GM06990 (cell line): ENCODE results near the gene PHF19.

Source experiments
- DNase-seq: peaks from one replicate; pipeline ENCODE4 v3.0.0-alpha.2; 2011; ENCODE audit not compliant: insufficient read length; ENCODE audit errors: extremely low read depth
- H3K27me3 ChIP-seq: replicated peaks from 2 replicates; pipeline ENCODE4 v1.6.0; 2011; ENCODE audit warnings: low read length; ENCODE audit not compliant: control insufficient read depth, insufficient read depth
- H3K36me3 ChIP-seq: 2 replicates; pipeline ENCODE4 v1.5.1; 2011; ENCODE audit warnings: low read length; ENCODE audit not compliant: control insufficient read depth, insufficient read depth
- H3K4me3 ChIP-seq: replicated peaks from 2 replicates; pipeline ENCODE4 v1.5.1; 2011; ENCODE audit warnings: low read depth, mild to moderate bottlenecking, control low read depth, low read length
- TF ChIP-seq, protein P1 (sequence below): IDR thresholded peaks from 2 replicates; pipeline ENCODE4 v1.5.1; 2011; ENCODE audit warnings: low read length, control low read depth, mild to moderate bottlenecking, inconsistent platforms; ENCODE audit not compliant: insufficient read depth, poor library complexity, severe bottlenecking

PHF19 gene

DNA sequence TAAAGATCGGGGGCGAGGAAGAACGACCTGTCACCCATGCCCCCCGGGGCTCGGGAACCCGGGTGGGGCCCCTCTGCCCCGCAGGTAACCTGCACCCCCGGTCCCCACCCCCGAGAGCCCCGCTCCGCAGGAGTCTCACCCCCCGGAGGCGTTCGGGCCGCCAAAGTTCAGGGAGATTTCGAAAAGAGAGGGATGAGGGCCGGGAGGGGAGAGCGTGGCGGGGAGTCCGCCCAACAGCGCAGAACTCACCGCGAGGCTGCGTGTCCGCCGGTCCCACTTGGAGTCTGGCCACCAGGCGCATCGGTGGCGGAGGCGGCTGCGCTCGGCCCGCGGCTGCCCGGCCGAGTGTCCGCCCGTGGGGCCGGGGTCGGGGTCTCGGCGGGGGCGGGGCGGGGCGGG lies at the start of gene PHF19:
Gene PHF19, minus strand, starts transcription at position 347 of the 399 bp plus-strand sequence. CDS start 2,447 bp downstream, outside the sequence.
- TF ChIP-seq, protein P1, sequence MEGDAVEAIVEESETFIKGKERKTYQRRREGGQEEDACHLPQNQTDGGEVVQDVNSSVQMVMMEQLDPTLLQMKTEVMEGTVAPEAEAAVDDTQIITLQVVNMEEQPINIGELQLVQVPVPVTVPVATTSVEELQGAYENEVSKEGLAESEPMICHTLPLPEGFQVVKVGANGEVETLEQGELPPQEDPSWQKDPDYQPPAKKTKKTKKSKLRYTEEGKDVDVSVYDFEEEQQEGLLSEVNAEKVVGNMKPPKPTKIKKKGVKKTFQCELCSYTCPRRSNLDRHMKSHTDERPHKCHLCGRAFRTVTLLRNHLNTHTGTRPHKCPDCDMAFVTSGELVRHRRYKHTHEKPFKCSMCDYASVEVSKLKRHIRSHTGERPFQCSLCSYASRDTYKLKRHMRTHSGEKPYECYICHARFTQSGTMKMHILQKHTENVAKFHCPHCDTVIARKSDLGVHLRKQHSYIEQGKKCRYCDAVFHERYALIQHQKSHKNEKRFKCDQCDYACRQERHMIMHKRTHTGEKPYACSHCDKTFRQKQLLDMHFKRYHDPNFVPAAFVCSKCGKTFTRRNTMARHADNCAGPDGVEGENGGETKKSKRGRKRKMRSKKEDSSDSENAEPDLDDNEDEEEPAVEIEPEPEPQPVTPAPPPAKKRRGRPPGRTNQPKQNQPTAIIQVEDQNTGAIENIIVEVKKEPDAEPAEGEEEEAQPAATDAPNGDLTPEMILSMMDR = no peak
- peak within 1 kb of the TSS; percentile 71 for H3K4me3 ChIP-seq
- H3K36me3 ChIP-seq = peaks cover 11% of the 10 kb centered on the region
- peak; percentile 62 for DNase-seq
- H3K27me3 ChIP-seq = no peaks in the 10 kb centered on the region

DNA sequence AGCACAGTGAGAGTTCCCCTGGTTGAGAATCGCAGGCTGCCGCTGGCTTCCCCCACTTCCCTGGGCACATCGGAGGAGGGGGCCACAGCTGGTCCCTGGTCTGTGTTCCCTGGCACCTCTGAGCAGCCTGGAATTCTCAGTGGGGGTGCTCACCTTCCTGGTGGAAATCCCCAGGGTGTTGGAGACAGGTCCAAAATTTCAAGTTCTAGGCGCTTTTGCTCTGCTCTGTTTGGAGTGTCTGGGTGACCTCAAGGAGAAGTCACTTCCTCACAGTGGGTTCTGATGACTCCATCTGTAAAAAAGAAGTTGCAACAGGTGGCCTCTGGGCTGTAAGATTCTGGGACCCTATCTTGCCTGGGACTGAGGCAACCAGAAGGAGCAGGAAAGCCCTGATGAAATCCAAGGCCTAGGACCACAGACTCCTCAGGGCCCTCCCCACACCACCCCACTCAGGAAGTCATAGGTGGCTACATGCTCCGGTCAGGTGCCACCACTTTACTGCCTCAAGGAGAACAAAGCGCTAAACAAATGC lies 49.5 kb upstream of the PHF19 start, which contains the start of gene TRAF1:
Gene TRAF1, minus strand, starts transcription at position 400 of the 532 bp plus-strand sequence. CDS start 721 bp downstream, outside the sequence.
- H3K27me3 ChIP-seq = no peaks in the 10 kb centered on the region
- H3K4me3 ChIP-seq = peak within 1 kb of the TSS; percentile 73
- peak; percentile 75 for DNase-seq
- TF ChIP-seq, protein P1 = no peak
- peaks cover 15% of the 10 kb centered on the region for H3K36me3 ChIP-seq

DNA sequence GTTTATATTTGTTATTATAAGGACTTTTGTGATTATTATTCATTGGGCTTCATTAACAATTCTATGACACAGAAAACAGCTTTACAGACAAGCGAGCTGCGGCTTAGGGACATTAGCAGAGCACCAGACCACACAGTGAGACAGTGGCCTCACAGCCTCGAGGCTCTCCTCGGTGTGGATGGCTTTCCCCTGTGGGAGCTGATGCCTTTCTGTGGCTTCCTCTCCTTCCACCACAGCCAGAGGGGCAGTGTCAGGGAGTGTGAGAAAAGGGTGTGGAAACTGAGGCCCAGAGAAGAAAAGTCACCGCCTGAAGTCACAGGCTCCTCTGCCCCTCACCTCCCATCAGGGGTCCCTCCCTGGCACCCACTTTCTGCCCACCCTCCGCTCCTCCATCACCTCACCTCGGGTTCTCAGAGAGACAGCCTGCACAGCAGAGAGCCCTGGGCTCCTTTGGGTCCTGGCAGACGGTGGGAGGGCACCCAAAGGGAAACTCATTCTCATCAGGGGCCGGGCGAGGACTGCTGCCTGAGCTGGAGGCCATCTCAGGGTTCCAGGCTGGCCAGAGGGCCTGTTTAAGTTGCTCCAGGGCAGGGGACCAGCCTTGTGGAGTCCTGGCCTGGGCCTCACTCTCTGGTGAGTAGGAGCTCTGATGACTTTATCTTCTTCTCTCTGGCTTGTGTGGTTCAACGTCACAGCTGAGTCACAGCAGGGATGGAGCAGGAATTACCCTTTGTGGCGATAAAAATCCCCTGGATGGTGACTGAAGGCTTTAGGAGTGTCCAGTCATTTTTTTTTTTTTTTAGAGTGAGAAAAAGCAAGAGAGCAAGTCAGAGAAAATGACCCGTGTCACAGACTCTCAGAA lies 48.8 kb upstream of the PHF19 start:
- Histone ChIP-seq H3K4me3 (peak overlapping the region; percentile 73), H3K36me3 (peaks cover 15% of the 10 kb centered on the region), H3K27me3 (no peaks in the 10 kb centered on the region)
- TF ChIP-seq, protein P1 = no peak
- DNase-seq = peak; percentile 77

DNA sequence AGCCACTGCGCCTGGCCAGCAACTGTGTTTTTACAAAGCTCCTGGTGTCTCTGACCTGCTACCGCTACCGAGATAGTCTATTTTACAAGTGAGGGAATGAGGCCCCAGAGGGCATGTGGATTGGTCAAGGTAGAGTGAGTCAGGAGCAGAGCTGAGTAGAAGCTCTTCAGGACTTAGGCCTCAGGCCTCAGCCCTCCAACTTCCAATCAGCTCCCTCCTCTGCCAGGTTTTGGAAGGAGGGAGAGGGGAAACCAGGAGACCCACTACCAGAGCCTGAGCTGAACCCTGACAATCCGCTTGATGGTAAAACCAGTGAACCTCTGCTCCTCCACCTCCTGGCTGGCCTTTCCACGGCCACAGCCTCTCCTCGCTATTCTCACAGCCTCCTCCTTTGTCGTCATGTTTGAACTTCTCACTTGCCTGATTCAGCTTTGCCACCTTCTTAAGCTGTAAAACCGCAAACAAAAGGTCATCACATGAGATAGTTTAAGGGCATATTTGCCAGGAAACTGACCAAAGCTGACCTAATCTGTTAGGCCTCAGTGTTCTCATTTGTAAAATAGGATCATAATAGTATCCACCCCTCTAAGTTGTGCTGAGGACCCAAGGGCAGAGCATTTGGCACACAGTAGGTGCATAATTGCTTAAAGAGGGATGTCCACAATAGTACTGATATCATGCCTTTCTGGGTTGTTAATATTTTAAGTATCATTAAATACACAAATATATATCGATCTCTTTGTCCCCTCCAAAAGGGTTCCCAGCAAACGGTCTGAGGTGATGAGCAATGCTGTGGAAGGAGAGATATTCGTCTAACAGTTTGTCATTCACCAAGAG lies 47.9 kb upstream of the PHF19 start:
- DNase-seq = no peak
- TF ChIP-seq, protein P1 = no peak
- H3K27me3 ChIP-seq = no peaks in the 10 kb centered on the region
- peaks cover 22% of the 10 kb centered on the region for H3K36me3 ChIP-seq
- peak overlapping the region; percentile 73 for H3K4me3 ChIP-seq

DNA sequence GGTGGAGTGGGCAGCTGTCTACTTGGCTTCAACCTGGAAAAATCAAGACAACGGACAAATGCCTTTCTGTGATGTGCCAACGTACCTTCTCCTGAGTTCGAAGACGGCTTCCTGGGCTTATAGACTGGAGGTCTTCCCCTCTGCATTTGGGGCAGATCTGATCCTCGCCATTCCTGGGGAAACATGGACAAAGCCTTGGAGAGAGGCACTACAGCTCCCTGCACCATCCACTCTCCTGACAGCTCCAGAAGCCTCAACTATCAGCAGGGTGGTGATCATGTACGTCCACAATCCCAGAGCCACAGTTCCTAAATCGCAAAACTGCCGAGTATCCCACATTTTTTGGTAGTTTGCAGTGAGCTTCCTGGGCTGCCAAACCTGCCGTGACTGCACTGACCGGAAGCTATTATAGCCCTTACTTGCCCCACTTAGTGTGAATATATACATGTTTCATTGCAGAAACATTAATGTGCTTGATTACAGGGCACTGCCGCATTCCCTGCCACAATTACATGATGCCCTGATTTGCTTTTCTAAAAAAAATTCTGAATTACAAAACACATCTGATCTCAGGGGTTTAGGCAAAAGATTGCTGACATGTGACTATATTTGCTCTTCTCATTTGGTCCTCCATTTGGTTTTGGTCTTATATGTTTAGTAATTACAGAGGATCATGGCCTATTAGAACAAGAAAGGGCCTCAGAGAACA lies 46.8 kb upstream of the PHF19 start:
- TF ChIP-seq, protein P1 = no peak
- peak overlapping the region; percentile 73 for H3K4me3 ChIP-seq
- peaks cover 31% of the 10 kb centered on the region for H3K36me3 ChIP-seq
- DNase-seq = no peak
- no peaks in the 10 kb centered on the region for H3K27me3 ChIP-seq
